GM20431 (cell line): ENCODE results near the gene ACYP1.

Experiments used
- in situ Hi-C: fragments of 300-500 bp; cut with MseI, MboI; formaldehyde crosslinking; loops from one replicate; pipeline ENCODE4 v1.15.0; 2020; ENCODE audit warnings: low sequenced_read_pairs; ENCODE audit not compliant: unreplicated experiment

Gene ACYP1

GRCh38 chr14:75044322-75044721 is 19.5 kb downstream of the ACYP1 start:
- in situ Hi-C loops, result no loop called here

- in situ Hi-C loops, result no loop called here
Measured at GRCh38 chr14:75042035-75042434, 21.8 kb downstream of the ACYP1 start.

GRCh38 chr14:75041613-75042012 is 22.2 kb downstream of the ACYP1 start:
- in situ Hi-C loops, result no loop called here

GRCh38 chr14:75040959-75041358 is 22.9 kb downstream of the ACYP1 start:
- in situ Hi-C loops, result no loop called here

- in situ Hi-C loops, result no loop called here
Measured at GRCh38 chr14:75040507-75040906, 23.3 kb downstream of the ACYP1 start.

GRCh38 chr14:75032939-75033338 is 30.9 kb downstream of the ACYP1 start:
- in situ Hi-C loops, result no loop called here

GRCh38 chr14:75030147-75030546 is 33.7 kb downstream of the ACYP1 start:
- in situ Hi-C loops, result no loop called here

- in situ Hi-C loops, result no loop called here
Measured at GRCh38 chr14:75025876-75026275, 37.9 kb downstream of the ACYP1 start.

GRCh38 chr14:75025082-75025481 is 38.7 kb downstream of the ACYP1 start:
- in situ Hi-C loops, result no loop called here

- in situ Hi-C loops, result no loop called here
Measured at GRCh38 chr14:75023108-75023507, 40.7 kb downstream of the ACYP1 start.

GRCh38 chr14:75022655-75023054 is 41.2 kb downstream of the ACYP1 start:
- in situ Hi-C loops, result no loop called here

GRCh38 chr14:75018694-75019093 is 45.1 kb downstream of the ACYP1 start:
- in situ Hi-C loops, result no loop called here

GRCh38 chr14:75016815-75017214 is 47.0 kb downstream of the ACYP1 start:
- in situ Hi-C loops, result no loop called here

- in situ Hi-C loops, result no loop called here
Measured at GRCh38 chr14:75015496-75015895, 48.3 kb downstream of the ACYP1 start.

- in situ Hi-C loops, result no loop called here
Measured at GRCh38 chr14:75013290-75013689, 50.5 kb downstream of the ACYP1 start.

GRCh38 chr14:75011356-75011994 is 52.3 kb downstream of the ACYP1 start:
- in situ Hi-C loops, result no loop called here

GRCh38 chr14:75010472-75011093 is 53.2 kb downstream of the ACYP1 start:
- in situ Hi-C loops, result no loop called here

GRCh38 chr14:75009176-75009575 is 54.6 kb downstream of the ACYP1 start:
- in situ Hi-C loops, result no loop called here

- in situ Hi-C loops, result no loop called here
Measured at GRCh38 chr14:75005357-75005756, 58.5 kb downstream of the ACYP1 start.

- in situ Hi-C loops, result no loop called here
Measured at GRCh38 chr14:75003250-75004027, 60.4 kb downstream of the ACYP1 start.
